GM12865 (cell line): ENCODE results near the gene UHRF1.

Source experiments
- DNase-seq: peaks from one replicate; pipeline ENCODE4 v3.0.0; 2010; ENCODE audit warnings: low read depth
- H3K4me3 ChIP-seq: 2 replicates; pipeline ENCODE4 v1.5.1; 2011; ENCODE audit warnings: mild to moderate bottlenecking, low read depth, low read length, control low read depth
- CTCF ChIP-seq: IDR thresholded peaks from 2 replicates; pipeline ENCODE4 v1.5.1; 2011; ENCODE audit warnings: low read length, control low read depth, low read depth, inconsistent platforms; ENCODE audit not compliant: insufficient read depth; ENCODE audit errors: missing control alignments

Gene UHRF1

GRCh38 chr19:4987692-4988370, 78.5 kb downstream of the UHRF1 start:
- H3K4me3 ChIP-seq = no peak overlapping the region
- no peak for TF ChIP-seq CTCF
- no peak for DNase-seq

GRCh38 chr19:4988770-4989251, 79.5 kb downstream of the UHRF1 start:
- DNase-seq = no peak

GRCh38 chr19:4990306-4990705, 81.0 kb downstream of the UHRF1 start:
- TF ChIP-seq CTCF = no peak
- DNase-seq = no peak
- no peak overlapping the region for H3K4me3 ChIP-seq

More at GRCh38 chr19:4988770-4989251, 79.5 kb downstream of the UHRF1 start:
- H3K4me3 ChIP-seq = no peak overlapping the region
- TF ChIP-seq CTCF = no peak

GRCh38 chr19:4991538-4991937, 82.2 kb downstream of the UHRF1 start:
- no peak overlapping the region for H3K4me3 ChIP-seq
- no peak for TF ChIP-seq CTCF
- no peak for DNase-seq

GRCh38 chr19:4991996-4992698, 82.8 kb downstream of the UHRF1 start:
- DNase-seq = no peak
- no peak for TF ChIP-seq CTCF
- no peak overlapping the region for H3K4me3 ChIP-seq

GRCh38 chr19:4993683-4994082, 84.4 kb downstream of the UHRF1 start:
- DNase-seq = no peak
- TF ChIP-seq CTCF = no peak
- H3K4me3 ChIP-seq = no peak overlapping the region

GRCh38 chr19:4996701-4997100, 87.4 kb downstream of the UHRF1 start:
- no peak overlapping the region for H3K4me3 ChIP-seq
- no peak for DNase-seq
- TF ChIP-seq CTCF = no peak
